HepG2 (cell line): ENCODE data around the gene POLR1G. TPM values are rescaled to one million over a fixed set of nuclear protein-coding genes. Genes with fewer than 3 reads are reported as not detected.
A peak's percentile ranks its signal among the peaks of the same experiment; 100 is the strongest.

Experiments
- GMEB2 ChIP-seq: IDR thresholded peaks from 2 replicates; pipeline ENCODE4 v1.6.1; 2016; ENCODE audit warnings: missing biosample characterization, missing genetic modification reagents, low read depth
- GPN1 ChIP-seq: sonication (generic); formaldehyde crosslinking; IDR thresholded peaks from 2 replicates; pipeline ENCODE4 v1.5.1; 2020; ENCODE audit warnings: missing genetic modification reagents, borderline replicate concordance
- HMGA1 ChIP-seq: sonication (generic); formaldehyde crosslinking; conservative IDR thresholded peaks from 2 replicates; pipeline ENCODE4 v1.4.0; 2020; ENCODE audit warnings: missing genetic modification reagents
- IRX3 ChIP-seq: sonication (generic); formaldehyde crosslinking; IDR thresholded peaks from 2 replicates; pipeline ENCODE4 v1.8.1; 2023; ENCODE audit warnings: mild to moderate bottlenecking, low read depth, missing genetic modification reagents, borderline replicate concordance
- NRL ChIP-seq: sonication (generic); formaldehyde crosslinking; IDR thresholded peaks from 2 replicates; pipeline ENCODE4 v1.5.0; 2020; ENCODE audit warnings: missing genetic modification reagents, mild to moderate bottlenecking, moderate library complexity, borderline replicate concordance
- PAXIP1 ChIP-seq: sonication (generic); formaldehyde crosslinking; conservative IDR thresholded peaks from 2 replicates; pipeline ENCODE4 v1.4.0; 2020; ENCODE audit warnings: mild to moderate bottlenecking, missing genetic modification reagents, moderate library complexity
- RNF219 ChIP-seq: sonication (generic); formaldehyde crosslinking; IDR thresholded peaks from 2 replicates; pipeline ENCODE4 v1.5.0; 2020; ENCODE audit warnings: mild to moderate bottlenecking, missing genetic modification reagents
- SALL1 ChIP-seq: sonication (generic); formaldehyde crosslinking; IDR thresholded peaks from 2 replicates; pipeline ENCODE4 v1.8.0; 2022; ENCODE audit warnings: mild to moderate bottlenecking, missing genetic modification reagents
- SP5 ChIP-seq: IDR thresholded peaks from 2 replicates; pipeline ENCODE4 v1.6.1; 2016; ENCODE audit warnings: low read depth, borderline replicate concordance
- STAG1 ChIP-seq: sonication (generic); formaldehyde crosslinking; IDR thresholded peaks from 2 replicates; pipeline ENCODE4 v1.4.0; 2020; ENCODE audit warnings: missing genetic modification reagents
- TBX3 ChIP-seq: fragments of 450-650 bp; IDR thresholded peaks from 2 replicates; pipeline ENCODE4 v1.6.1; 2017; ENCODE audit warnings: antibody characterized with exemption, mild to moderate bottlenecking, inconsistent platforms, borderline replicate concordance
- TFDP1 ChIP-seq: IDR thresholded peaks from 2 replicates; pipeline ENCODE4 v1.6.1; 2016; ENCODE audit warnings: missing compliant biosample characterization, missing genetic modification reagents, borderline replicate concordance
- YY1 ChIP-seq: IDR thresholded peaks from 2 replicates; pipeline ENCODE4 v1.6.1; 2011; ENCODE audit warnings: low read length, low read depth, moderate library complexity, mild to moderate bottlenecking; ENCODE audit not compliant: insufficient read depth, insufficient replicate concordance
- ZNF501 ChIP-seq: sonication (generic); formaldehyde crosslinking; IDR thresholded peaks from 2 replicates; pipeline ENCODE4 v1.5.1; 2020; ENCODE audit warnings: mild to moderate bottlenecking, moderate library complexity, missing genetic modification reagents
- ZNF512B ChIP-seq: sonication (generic); formaldehyde crosslinking; IDR thresholded peaks from 2 replicates; pipeline ENCODE4 v1.5.1; 2020; ENCODE audit warnings: missing genetic modification reagents, mild to moderate bottlenecking, borderline replicate concordance
- ZNF788 ChIP-seq: sonication (generic); formaldehyde crosslinking; IDR thresholded peaks from 2 replicates; pipeline ENCODE4 v1.5.0; 2020; ENCODE audit warnings: mild to moderate bottlenecking, missing genetic modification reagents, borderline replicate concordance
- polyA plus RNA-seq, 8 experiments: library from polyadenylated mRNA; depleted of rRNA in 3 of 8; stranded (reverse) in 7 of 8; unstranded in 1 of 8; fragments of >200 nt; fragmentation: Illumina TruSeq in 4 of 8; extraction: Trizol in 4 of 8; gene quantifications; 2 replicates each; pipeline versions ENCODE4 v1.2.1 to v1.2.3, GENCODE V29; 2011 to 2016; ENCODE audit warnings: low read depth in 4 of 8, missing spikeins in 1 of 8, mixed read lengths in 1 of 8; ENCODE audit not compliant: insufficient read depth in 1 of 8
- total RNA-seq, 5 experiments: library from RNA; depleted of rRNA; stranded (reverse); fragments of >200 nt; fragmentation: Illumina TruSeq; extraction: Trizol; gene quantifications; 2 replicates each; pipeline ENCODE4 v1.2.3, GENCODE V29; 2016; ENCODE audit warnings: low read depth in 1 of 5

Gene POLR1G
- total and polyA plus RNA-seq, 2 of the 13 experiments (the other 11 are each of a cell fraction or from before 2014, with no cell fraction given), result 3.5 to 20.8 TPM

GRCh38 chr19:45455707-45456499 is 49.5 kb downstream of the POLR1G start (continued):
- TF ChIP-seq ZNF512B (CRISPR knock-in tag) (0 out of 2 replicates have a peak, but pooled peaks have one; percentile 33), TFDP1 (CRISPR knock-in tag) (no peak), IRX3 (no peak), YY1 (no peak), STAG1 (CRISPR knock-in tag) (no peak), SP5 (CRISPR knock-in tag) (peak; percentile 26; the same call in 1 of the 2 replicates), GPN1 (CRISPR knock-in tag) (0 out of 2 replicates have a peak, but pooled peaks have one; percentile 12), GMEB2 (CRISPR knock-in tag) (no peak), ZNF788 (CRISPR knock-in tag) (no peak), ZNF501 (CRISPR knock-in tag) (peak; percentile 92), RNF219 (CRISPR knock-in tag) (0 out of 2 replicates have a peak, but pooled peaks have one; percentile 50), SALL1 (CRISPR knock-in tag) (peak; percentile 80), PAXIP1 (CRISPR knock-in tag) (peak; percentile 66), TBX3 (0 out of 2 replicates have a peak, but pooled peaks have one; percentile 26), HMGA1 (no peak), NRL (CRISPR knock-in tag) (0 out of 2 replicates have a peak, but pooled peaks have one; percentile 43)
